HepG2 (cell line): Measurements from ENCODE around the gene MAN1C1. TPM values are rescaled to one million over a fixed set of nuclear protein-coding genes. Genes with fewer than 3 reads are reported as not detected.

Experiments
- ATAC-seq: fragments of 200-7000 bp; cut with Tn5 transposase; 3 replicates; pipeline ENCODE4 v1.9.1; 2020; ENCODE audit warnings: mild to moderate bottlenecking, moderate library complexity
- BruUV-seq: library from RNA; stranded (reverse); fragments of 400-500 nt; replicated peaks from 2 replicates; lab custom pipeline; 2021; lab: Mats Ljungman, UMichigan
- CTCF ChIA-PET: fragments of 300-600 bp; formaldehyde crosslinking; extraction: SDS; loops from one replicate; lab custom pipeline; 2021; ENCODE audit warnings: low total read pairs, inconsistent platforms, low intra/inter-chr PET ratio; lab: Yijun Ruan, JAX
- POLR2A ChIA-PET: fragments of 350-600 bp; sonication (Branson Sonifier 250); formaldehyde crosslinking; loops from one replicate; lab custom pipeline; 2020; ENCODE audit warnings: antibody characterized with exemption, inconsistent platforms; lab: Yijun Ruan, JAX
- DNase-seq: peaks from one replicate; pipeline ENCODE4 v3.0.0-alpha.2; 2015; ENCODE audit warnings: low spot score
- FAIRE-seq: peaks from 3 replicates; lab custom pipeline; 2011; peaks lifted over from hg19 to GRCh38; lab: Jason Lieb, UNC
- H2AFZ ChIP-seq: one replicate; pipeline ENCODE4 v1.6.1; 2011; ENCODE audit warnings: low read length, inconsistent platforms
- H3K27ac ChIP-seq: fragments of 300-600 bp; 3 replicates; pipeline ENCODE4 v1.8.0; 2011; ENCODE audit warnings: mixed run types, mild to moderate bottlenecking, mixed read lengths, low read length, inconsistent platforms; ENCODE audit not compliant: insufficient read depth; ENCODE audit errors: extremely low read length
- H3K27me3 ChIP-seq, 2 experiments: fragments of 200-600 bp in 1 of 2; 2 replicates in 1 of 2; 3 replicates in 1 of 2; pipeline versions ENCODE4 v1.6.0 to v1.8.0; 2011; ENCODE audit warnings: low read length in 2 of 2, mild to moderate bottlenecking in 2 of 2, moderate library complexity in 2 of 2, inconsistent platforms in 1 of 2; ENCODE audit not compliant: insufficient read depth in 2 of 2, control insufficient read depth in 1 of 2
- H3K36me3 ChIP-seq, 2 experiments: fragments of 200-600 bp in 1 of 2; replicated peaks in 1 of 2; 2 replicates in 1 of 2; 3 replicates in 1 of 2; pipeline versions ENCODE4 v1.5.1 to v1.8.0; 2011; ENCODE audit warnings: low read length in 2 of 2, inconsistent platforms in 1 of 2; ENCODE audit not compliant: insufficient read depth in 2 of 2, control insufficient read depth in 1 of 2
- H3K4me1 ChIP-seq: 2 replicates; pipeline ENCODE4 v1.5.1; 2012; ENCODE audit warnings: low read length, inconsistent platforms; ENCODE audit not compliant: insufficient read depth
- H3K4me2 ChIP-seq: 2 replicates; pipeline ENCODE4 v1.6.0; 2011; ENCODE audit warnings: low read depth, low read length, inconsistent platforms
- H3K4me3 ChIP-seq, 3 experiments: fragments of 200-600 bp in 1 of 3; sonication (generic), shearing (Covaris generic) in 1 of 3; replicated peaks in 1 of 3; 2 replicates each; pipeline ENCODE4 v1.5.1; 2011 to 2016; ENCODE audit warnings: low read length in 3 of 3, inconsistent platforms in 2 of 3, low read depth in 2 of 3, mild to moderate bottlenecking in 2 of 3, control low read depth in 1 of 3, mixed read lengths in 1 of 3; ENCODE audit not compliant: insufficient read depth in 1 of 3
- H3K79me2 ChIP-seq: one replicate; pipeline ENCODE4 v1.6.1; 2011; ENCODE audit warnings: low read length, inconsistent platforms; ENCODE audit not compliant: insufficient read depth
- H3K9ac ChIP-seq: 2 replicates; pipeline ENCODE4 v1.6.0; 2011; ENCODE audit warnings: mild to moderate bottlenecking, low read depth, low read length, inconsistent platforms; ENCODE audit not compliant: insufficient read depth
- H3K9me3 ChIP-seq: 2 replicates; pipeline ENCODE4 v1.5.1; 2012; ENCODE audit warnings: mild to moderate bottlenecking, low read length
- H4K20me1 ChIP-seq: 2 replicates; pipeline ENCODE4 v1.6.0; 2011; ENCODE audit warnings: inconsistent platforms, mild to moderate bottlenecking, low read length, moderate library complexity; ENCODE audit not compliant: insufficient read depth
- CTCF ChIP-seq: sonication (generic); formaldehyde crosslinking; IDR thresholded peaks from 2 replicates; pipeline ENCODE4 v1.5.0; 2020; ENCODE audit warnings: mild to moderate bottlenecking, missing genetic modification reagents, moderate library complexity
- HNRNPK ChIP-seq: fragments of 200-400 bp; formaldehyde crosslinking; IDR thresholded peaks from 2 replicates; pipeline ENCODE4 v1.6.1; 2018; ENCODE audit warnings: low read length, low read depth, moderate library complexity, mild to moderate bottlenecking; ENCODE audit not compliant: poor library complexity, severe bottlenecking
- MXD4 ChIP-seq: IDR thresholded peaks from 2 replicates; pipeline ENCODE4 v1.6.1; 2016; ENCODE audit warnings: mild to moderate bottlenecking, missing biosample characterization, missing genetic modification reagents
- PAF1 ChIP-seq: IDR thresholded peaks from 2 replicates; pipeline ENCODE4 v1.6.1; 2016; ENCODE audit warnings: missing genetic modification reagents, missing compliant biosample characterization
- RAD21 ChIP-seq: fragments of 450-650 bp; formaldehyde crosslinking; IDR thresholded peaks from 2 replicates; pipeline ENCODE4 v1.5.0; 2020; ENCODE audit warnings: mild to moderate bottlenecking
- RFX5 ChIP-seq: IDR thresholded peaks from 2 replicates; pipeline ENCODE4 v1.6.1; 2011; ENCODE audit warnings: low read depth, low read length, improper control_type of control experiment
- STAG1 ChIP-seq: sonication (generic); formaldehyde crosslinking; IDR thresholded peaks from 2 replicates; pipeline ENCODE4 v1.4.0; 2020; ENCODE audit warnings: missing genetic modification reagents
- XRCC5 ChIP-seq: fragments of 200-400 bp; formaldehyde crosslinking; optimal IDR thresholded peaks from 2 replicates; pipeline ENCODE3; 2017; ENCODE audit warnings: mild to moderate bottlenecking, low read length
- ZNF562 ChIP-seq: sonication (generic); formaldehyde crosslinking; IDR thresholded peaks from 2 replicates; pipeline ENCODE4 v1.8.0; 2022; ENCODE audit warnings: missing genetic modification reagents, borderline replicate concordance
- ZNF597 ChIP-seq: sonication (generic); formaldehyde crosslinking; IDR thresholded peaks from 2 replicates; pipeline ENCODE4 v1.5.0; 2020; ENCODE audit warnings: missing genetic modification reagents
- ZNF629 ChIP-seq: sonication (generic); formaldehyde crosslinking; conservative IDR thresholded peaks from 2 replicates; pipeline ENCODE4 v1.5.0; 2020; ENCODE audit warnings: missing genetic modification reagents
- ZNF644 ChIP-seq: IDR thresholded peaks from 2 replicates; pipeline ENCODE4 v1.6.1; 2016; ENCODE audit warnings: low read depth
- WGBS: methylation state at CpG from one replicate; pipeline ENCODE4 v1.1.6; 2017; ENCODE audit warnings: low lambda C conversion rate; 5-methylcytosine and 5-hydroxymethylcytosine counted together
- in situ Hi-C: cut with HindIII; loops from 2 replicates; pipeline ENCODE4 v1.10.0; 2017; ENCODE audit warnings: low pct_unique_long_range_greater_than_20kb; ENCODE audit not compliant: extremely low pct_ligation_motif_present
- intact Hi-C: fragments of 100-400 bp; cut with micrococcal nuclease; formaldehyde crosslinking; loops from one replicate; pipeline ENCODE4 v1.10.0; 2022; ENCODE audit not compliant: unreplicated experiment
- polyA plus RNA-seq, 8 experiments: library from polyadenylated mRNA; depleted of rRNA in 3 of 8; stranded (reverse) in 7 of 8; unstranded in 1 of 8; fragments of >200 nt; fragmentation: Illumina TruSeq in 4 of 8; extraction: Trizol in 4 of 8; gene quantifications; 2 replicates each; pipeline versions ENCODE4 v1.2.1 to v1.2.3, GENCODE V29; 2011 to 2016; ENCODE audit warnings: low read depth in 4 of 8, missing spikeins in 1 of 8, mixed read lengths in 1 of 8; ENCODE audit not compliant: insufficient read depth in 1 of 8
- total RNA-seq, 5 experiments: library from RNA; depleted of rRNA; stranded (reverse); fragments of >200 nt; fragmentation: Illumina TruSeq; extraction: Trizol; gene quantifications; 2 replicates each; pipeline ENCODE4 v1.2.3, GENCODE V29; 2016; ENCODE audit warnings: low read depth in 1 of 5
- TF ChIP-seq, protein P1 (sequence below): sonication (generic); formaldehyde crosslinking; IDR thresholded peaks from 2 replicates; pipeline ENCODE4 v1.5.0; 2020; ENCODE audit warnings: mild to moderate bottlenecking, missing genetic modification reagents

MAN1C1 gene
- total and polyA plus RNA-seq, 2 of the 13 experiments (the other 11 are each of a cell fraction or from before 2014, with no cell fraction given), result 0.18 to 0.49 TPM

- no peak overlapping the region for H3K9ac ChIP-seq
- H3K4me1 ChIP-seq, result 0 out of 2 replicates have a peak, but pooled peaks cover 9% of the 10 kb centered on the region
- peaks cover 0 to 16% of the 10 kb centered on the region in 2 experiments; a peak in 2 of 5 replicates for H3K27me3 ChIP-seq
- CTCF ChIA-PET, result no interaction called here
- no TSS peak for BruUV-seq
- no peak for ATAC-seq
- DNase-seq, result no peak
- TF ChIP-seq ZNF629 (CRISPR knock-in tag) (peak; percentile 61), MXD4 (CRISPR knock-in tag) (no peak)
- H3K79me2 ChIP-seq, result no peaks in the 10 kb centered on the region
- H3K4me3 ChIP-seq, result no peak overlapping the region
- no peaks in the 10 kb centered on the region for H3K36me3 ChIP-seq
- H3K4me2 ChIP-seq, result no peak overlapping the region
- H2AFZ ChIP-seq, result no peak overlapping the region
- in situ Hi-C loops (no loop called here), intact Hi-C loops (loop anchor here (10.0 kb wide), 1 partner anchor 84 kb away; no protein-coding TSS in a partner anchor)
- no peak for FAIRE-seq
- POLR2A ChIA-PET, result no interaction called here
- no peaks in the 10 kb centered on the region for H4K20me1 ChIP-seq
- H3K9me3 ChIP-seq, result no peaks in the 10 kb centered on the region
- no peak overlapping the region for H3K27ac ChIP-seq
- WGBS, result 70% methylated on average over 7 of the region's 7 CpGs
These were observed 74.6 kb downstream of the MAN1C1 start for GRCh38 chr1:25691211-25691610.

GRCh38 chr1:25692560-25692959, 76.0 kb downstream of the MAN1C1 start:
- ATAC-seq, result peak; percentile 84
- peak; percentile 32 for FAIRE-seq
- POLR2A ChIA-PET, result no interaction called here
- Histone ChIP-seq H3K9ac (no peak overlapping the region), H3K79me2 (no peaks in the 10 kb centered on the region), H4K20me1 (no peaks in the 10 kb centered on the region), H2AFZ (no peak overlapping the region), H3K4me1 (0 out of 2 replicates have a peak, but pooled peaks cover 9% of the 10 kb centered on the region), H3K27ac (no peak overlapping the region), H3K27me3 (peaks cover 0 to 7% of the 10 kb centered on the region in 2 experiments; a peak in 2 of 5 replicates), H3K4me3 (no peak overlapping the region), H3K36me3 (no peaks in the 10 kb centered on the region), H3K9me3 (no peaks in the 10 kb centered on the region), H3K4me2 (no peak overlapping the region)
- BruUV-seq, result no TSS peak
- DNase-seq, result no peak
- in situ Hi-C loops, result no loop called here
- CTCF ChIA-PET, result no interaction called here
- WGBS, result 33% methylated on average over 5 of the region's 6 CpGs
- intact Hi-C loops, result loop anchor here (10.0 kb wide), 1 partner anchor 82 kb away; no protein-coding TSS in a partner anchor
- no peak for TF ChIP-seq ZNF562
- TF ChIP-seq RFX5, result no peak
- TF ChIP-seq, protein P1, sequence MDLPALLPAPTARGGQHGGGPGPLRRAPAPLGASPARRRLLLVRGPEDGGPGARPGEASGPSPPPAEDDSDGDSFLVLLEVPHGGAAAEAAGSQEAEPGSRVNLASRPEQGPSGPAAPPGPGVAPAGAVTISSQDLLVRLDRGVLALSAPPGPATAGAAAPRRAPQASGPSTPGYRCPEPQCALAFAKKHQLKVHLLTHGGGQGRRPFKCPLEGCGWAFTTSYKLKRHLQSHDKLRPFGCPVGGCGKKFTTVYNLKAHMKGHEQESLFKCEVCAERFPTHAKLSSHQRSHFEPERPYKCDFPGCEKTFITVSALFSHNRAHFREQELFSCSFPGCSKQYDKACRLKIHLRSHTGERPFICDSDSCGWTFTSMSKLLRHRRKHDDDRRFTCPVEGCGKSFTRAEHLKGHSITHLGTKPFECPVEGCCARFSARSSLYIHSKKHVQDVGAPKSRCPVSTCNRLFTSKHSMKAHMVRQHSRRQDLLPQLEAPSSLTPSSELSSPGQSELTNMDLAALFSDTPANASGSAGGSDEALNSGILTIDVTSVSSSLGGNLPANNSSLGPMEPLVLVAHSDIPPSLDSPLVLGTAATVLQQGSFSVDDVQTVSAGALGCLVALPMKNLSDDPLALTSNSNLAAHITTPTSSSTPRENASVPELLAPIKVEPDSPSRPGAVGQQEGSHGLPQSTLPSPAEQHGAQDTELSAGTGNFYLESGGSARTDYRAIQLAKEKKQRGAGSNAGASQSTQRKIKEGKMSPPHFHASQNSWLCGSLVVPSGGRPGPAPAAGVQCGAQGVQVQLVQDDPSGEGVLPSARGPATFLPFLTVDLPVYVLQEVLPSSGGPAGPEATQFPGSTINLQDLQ (CRISPR knock-in tag), result no peak
- TF ChIP-seq XRCC5, result peak; percentile 42
- TF ChIP-seq ZNF644, result 0 out of 2 replicates have a peak, but pooled peaks have one; percentile 12
- TF ChIP-seq RAD21 (CRISPR knock-in tag), result peak; percentile 47; the same call in 1 of the 2 replicates
- peak; percentile 64 for TF ChIP-seq CTCF (CRISPR knock-in tag)
- TF ChIP-seq STAG1 (CRISPR knock-in tag), result peak; percentile 70
- TF ChIP-seq HNRNPK, result no peak
- TF ChIP-seq ZNF597, result no peak
- TF ChIP-seq PAF1, result no peak
